Astrocyte of the spinal cord (primary cell): ENCODE results near the gene CUEDC1.
A peak's percentile ranks its signal among the peaks of the same experiment; 100 is the strongest.

Experiments
- DNase-seq: peaks from one replicate; pipeline ENCODE4 v3.0.0; 2011; ENCODE audit warnings: low read depth, low spot score
- H3K4me3 ChIP-seq: 2 replicates; pipeline ENCODE4 v1.5.1; 2011; ENCODE audit warnings: low read depth, mild to moderate bottlenecking, low read length, moderate library complexity
- CTCF ChIP-seq: IDR thresholded peaks from 2 replicates; pipeline ENCODE4 v1.5.1; 2012; ENCODE audit warnings: low read depth, mild to moderate bottlenecking, low read length, inconsistent platforms
- in situ Hi-C: cut with HindIII; loops from 2 replicates; pipeline ENCODE4 v1.10.0; 2017; ENCODE audit warnings: low sequenced_read_pairs

The CUEDC1 gene

DNA sequence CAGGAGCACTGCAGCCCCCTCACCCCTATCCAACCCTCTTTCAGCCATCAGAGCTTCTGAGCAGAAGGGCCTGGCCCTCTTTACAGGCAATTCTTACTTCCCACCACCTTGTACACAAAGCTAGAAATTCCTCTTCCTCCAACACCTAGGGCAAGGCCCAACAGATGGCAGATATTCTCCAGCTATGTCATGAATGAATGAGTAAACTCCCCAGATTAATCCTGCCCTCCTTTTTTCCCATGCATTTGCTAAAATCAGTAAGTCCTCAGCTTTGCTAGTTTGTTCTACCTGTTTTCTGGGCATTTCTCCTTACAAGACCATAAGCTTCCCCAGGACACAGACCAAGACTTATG lies 85.0 kb downstream of the CUEDC1 start:
- in situ Hi-C loops, result no loop called here
- H3K4me3 ChIP-seq, result no peak overlapping the region
- DNase-seq, result no peak
- no peak for TF ChIP-seq CTCF

GRCh38 chr17:57869617-57870282 lies 85.5 kb downstream of the CUEDC1 start:
- DNase-seq, result peak; percentile 84
- in situ Hi-C loops, result no loop called here
- no peak for TF ChIP-seq CTCF
- no peak overlapping the region for H3K4me3 ChIP-seq

DNA sequence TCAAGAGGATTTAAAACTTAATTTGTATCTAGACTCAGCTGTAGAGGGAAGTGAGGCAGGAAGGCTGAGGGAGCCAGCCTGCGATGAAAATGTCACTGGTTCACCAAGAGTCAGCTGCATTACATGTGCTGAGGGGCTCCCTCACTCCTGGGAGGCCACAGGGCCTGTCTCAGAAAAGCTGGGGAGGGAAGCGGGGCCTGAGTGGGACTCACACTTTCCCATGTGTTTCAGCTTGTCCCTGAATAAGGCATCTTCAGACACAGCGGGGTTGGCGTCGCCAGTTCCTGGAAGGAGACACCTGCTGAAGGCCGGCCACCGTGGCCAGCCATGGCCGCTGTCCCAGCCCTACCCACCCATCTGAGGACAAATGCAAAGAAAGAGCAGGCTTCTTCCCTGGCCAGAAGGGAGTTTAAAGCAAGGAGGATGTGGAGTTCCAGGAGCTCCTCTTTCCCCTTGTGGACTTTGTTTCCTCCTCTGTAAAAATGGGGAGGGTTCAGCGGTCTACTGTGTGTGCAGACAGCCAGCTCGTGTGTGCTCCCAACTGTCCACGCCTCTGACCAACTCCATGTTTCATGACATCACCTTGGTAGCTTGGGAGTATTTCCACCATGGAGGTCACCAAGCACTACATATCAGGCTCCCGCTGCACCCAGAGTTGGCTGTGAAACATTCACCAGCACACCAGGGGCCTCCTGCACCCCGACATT lies 86.1 kb downstream of the CUEDC1 start:
- no peak for TF ChIP-seq CTCF
- in situ Hi-C loops, result no loop called here
- no peak overlapping the region for H3K4me3 ChIP-seq
- no peak for DNase-seq

- TF ChIP-seq CTCF, result peak; percentile 63
- peak; percentile 95 for DNase-seq
- H3K4me3 ChIP-seq, result no peak overlapping the region
- in situ Hi-C loops, result no loop called here
Measured at GRCh38 chr17:57868007-57868909, 87.0 kb downstream of the CUEDC1 start.

- no peak overlapping the region for H3K4me3 ChIP-seq
- DNase-seq, result no peak
- in situ Hi-C loops, result no loop called here
- TF ChIP-seq CTCF, result no peak
Measured at GRCh38 chr17:57867126-57867525, 88.1 kb downstream of the CUEDC1 start.

DNA sequence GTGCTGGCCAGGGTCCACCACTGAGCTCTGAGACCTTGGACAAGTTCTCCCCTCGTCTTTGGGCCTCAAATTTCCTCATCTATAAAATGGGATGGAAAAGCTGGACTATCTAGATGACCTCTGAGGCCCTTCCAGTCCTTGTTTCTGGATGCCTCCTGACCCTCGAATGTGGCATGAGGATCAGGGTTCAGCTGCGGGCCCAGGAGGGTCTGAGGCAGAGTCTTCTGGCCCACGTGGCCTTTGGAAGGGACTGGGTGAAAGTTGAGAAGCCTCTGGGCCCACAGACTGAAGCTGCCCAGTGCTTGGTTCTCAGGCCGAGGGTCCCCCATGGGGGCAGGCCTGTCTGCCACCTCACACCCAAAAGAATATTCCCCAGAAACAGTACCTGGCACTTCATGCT lies 88.5 kb downstream of the CUEDC1 start:
- no peak overlapping the region for H3K4me3 ChIP-seq
- in situ Hi-C loops, result no loop called here
- no peak for TF ChIP-seq CTCF
- no peak for DNase-seq
